OCI-LY1 (cell line): ENCODE measurements around the gene STT3B.

Source experiments
- EZH2 ChIP-seq: fragments of 200-600 bp; sonication (generic), shearing (Covaris generic); IDR thresholded peaks from 2 replicates; pipeline ENCODE4 v1.8.0; 2017; ENCODE audit warnings: borderline replicate concordance, mixed run types, mild to moderate bottlenecking, antibody characterized with exemption, low read length, moderate library complexity, mixed read lengths
- TF ChIP-seq, protein P1 (sequence below): fragments of 200-600 bp; sonication (generic), shearing (Covaris generic); IDR thresholded peaks from 2 replicates; pipeline ENCODE4 v1.5.1; 2017; ENCODE audit warnings: mild to moderate bottlenecking, antibody characterized with exemption, low read length, moderate library complexity, mixed read lengths

- TF ChIP-seq, protein P1, sequence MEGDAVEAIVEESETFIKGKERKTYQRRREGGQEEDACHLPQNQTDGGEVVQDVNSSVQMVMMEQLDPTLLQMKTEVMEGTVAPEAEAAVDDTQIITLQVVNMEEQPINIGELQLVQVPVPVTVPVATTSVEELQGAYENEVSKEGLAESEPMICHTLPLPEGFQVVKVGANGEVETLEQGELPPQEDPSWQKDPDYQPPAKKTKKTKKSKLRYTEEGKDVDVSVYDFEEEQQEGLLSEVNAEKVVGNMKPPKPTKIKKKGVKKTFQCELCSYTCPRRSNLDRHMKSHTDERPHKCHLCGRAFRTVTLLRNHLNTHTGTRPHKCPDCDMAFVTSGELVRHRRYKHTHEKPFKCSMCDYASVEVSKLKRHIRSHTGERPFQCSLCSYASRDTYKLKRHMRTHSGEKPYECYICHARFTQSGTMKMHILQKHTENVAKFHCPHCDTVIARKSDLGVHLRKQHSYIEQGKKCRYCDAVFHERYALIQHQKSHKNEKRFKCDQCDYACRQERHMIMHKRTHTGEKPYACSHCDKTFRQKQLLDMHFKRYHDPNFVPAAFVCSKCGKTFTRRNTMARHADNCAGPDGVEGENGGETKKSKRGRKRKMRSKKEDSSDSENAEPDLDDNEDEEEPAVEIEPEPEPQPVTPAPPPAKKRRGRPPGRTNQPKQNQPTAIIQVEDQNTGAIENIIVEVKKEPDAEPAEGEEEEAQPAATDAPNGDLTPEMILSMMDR = no peak
- no peak for TF ChIP-seq EZH2
Measured at GRCh38 chr3:31521468-31521867, 11.3 kb upstream of the STT3B start.
